PC-9 (cell line): ENCODE data around the gene RXRA.

Experiments used
- EZH2 ChIP-seq: fragments of 200-600 bp; sonication (generic); IDR thresholded peaks from 2 replicates; pipeline ENCODE4 v1.8.0; 2017; ENCODE audit warnings: antibody characterized with exemption, low read depth
- TF ChIP-seq, protein P1 (sequence below): fragments of 200-600 bp; sonication (generic); conservative IDR thresholded peaks from 2 replicates; pipeline ENCODE4 v1.6.1; 2017; ENCODE audit warnings: mixed run types, antibody characterized with exemption, mild to moderate bottlenecking, moderate library complexity

- TF ChIP-seq, protein P1, sequence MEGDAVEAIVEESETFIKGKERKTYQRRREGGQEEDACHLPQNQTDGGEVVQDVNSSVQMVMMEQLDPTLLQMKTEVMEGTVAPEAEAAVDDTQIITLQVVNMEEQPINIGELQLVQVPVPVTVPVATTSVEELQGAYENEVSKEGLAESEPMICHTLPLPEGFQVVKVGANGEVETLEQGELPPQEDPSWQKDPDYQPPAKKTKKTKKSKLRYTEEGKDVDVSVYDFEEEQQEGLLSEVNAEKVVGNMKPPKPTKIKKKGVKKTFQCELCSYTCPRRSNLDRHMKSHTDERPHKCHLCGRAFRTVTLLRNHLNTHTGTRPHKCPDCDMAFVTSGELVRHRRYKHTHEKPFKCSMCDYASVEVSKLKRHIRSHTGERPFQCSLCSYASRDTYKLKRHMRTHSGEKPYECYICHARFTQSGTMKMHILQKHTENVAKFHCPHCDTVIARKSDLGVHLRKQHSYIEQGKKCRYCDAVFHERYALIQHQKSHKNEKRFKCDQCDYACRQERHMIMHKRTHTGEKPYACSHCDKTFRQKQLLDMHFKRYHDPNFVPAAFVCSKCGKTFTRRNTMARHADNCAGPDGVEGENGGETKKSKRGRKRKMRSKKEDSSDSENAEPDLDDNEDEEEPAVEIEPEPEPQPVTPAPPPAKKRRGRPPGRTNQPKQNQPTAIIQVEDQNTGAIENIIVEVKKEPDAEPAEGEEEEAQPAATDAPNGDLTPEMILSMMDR = no peak
- TF ChIP-seq EZH2 = no peak
Measured at GRCh38 chr9:134370638-134371037, 44.4 kb downstream of the RXRA start.
